Liver (tissue), 9 donors: ENCODE measurements around the gene FAM163A. TPM values are rescaled to one million over a fixed set of nuclear protein-coding genes. Genes with fewer than 3 reads are reported as not detected.
A peak's percentile ranks its signal among the peaks of the same experiment; 100 is the strongest.
"Not testable (repeated sequence)": the region's sequence is repeated elsewhere in the genome, so short reads cannot be mapped to it uniquely, and the experiment has no call there.

Experiments
- DNase-seq: peaks from one replicate; pipeline ENCODE4 v3.0.0-alpha.2; 2017; ENCODE audit warnings: low spot score
- H3K27ac ChIP-seq, 2 donors: one replicate each; pipeline ENCODE4 v1.7.0; 2013; ENCODE audit warnings: inconsistent platforms in 2 of 2, low read length in 2 of 2, control low read depth in 1 of 2, low read depth in 1 of 2, mild to moderate bottlenecking in 1 of 2
- H3K27me3 ChIP-seq, 4 donors: one replicate each; pipeline versions ENCODE4 v1.6.1 to v1.7.0; 2013; ENCODE audit warnings: low read length in 3 of 4, inconsistent platforms in 1 of 4, mild to moderate bottlenecking in 1 of 4, moderate library complexity in 1 of 4; ENCODE audit not compliant: control insufficient read depth in 4 of 4, insufficient read depth in 4 of 4
- H3K36me3 ChIP-seq, 4 donors: one replicate each; pipeline versions ENCODE4 v1.6.1 to v1.7.0; 2013; ENCODE audit warnings: low read length in 3 of 4, mild to moderate bottlenecking in 3 of 4, low read depth in 1 of 4, moderate library complexity in 1 of 4; ENCODE audit not compliant: control insufficient read depth in 4 of 4, insufficient read depth in 3 of 4
- H3K4me1 ChIP-seq, 4 donors: one replicate each; pipeline versions ENCODE4 v1.6.1 to v1.7.0; 2013; ENCODE audit warnings: low read length in 3 of 4, mild to moderate bottlenecking in 3 of 4, moderate library complexity in 1 of 4; ENCODE audit not compliant: control insufficient read depth in 4 of 4, insufficient read depth in 4 of 4
- H3K4me3 ChIP-seq, 3 donors: one replicate each; pipeline versions ENCODE4 v1.6.1 to v1.7.0; 2013; ENCODE audit warnings: low read length in 3 of 3, control low read depth in 1 of 3, low read depth in 1 of 3, mild to moderate bottlenecking in 1 of 3
- H3K9ac ChIP-seq, 2 donors: one replicate each; pipeline ENCODE4 v1.7.0; 2013; ENCODE audit warnings: low read length in 2 of 2, mild to moderate bottlenecking in 2 of 2, moderate library complexity in 2 of 2, control low read depth in 1 of 2, low read depth in 1 of 2
- H3K9me3 ChIP-seq, 4 donors: one replicate each; pipeline versions ENCODE4 v1.6.1 to v1.7.0; 2013; ENCODE audit warnings: low read length in 3 of 4; ENCODE audit not compliant: control insufficient read depth in 4 of 4
- ATF3 ChIP-seq: IDR thresholded peaks from 2 replicates; pipeline ENCODE4 v1.6.1; 2016; ENCODE audit warnings: antibody characterized with exemption
- CTCF ChIP-seq: fragments of 150-350 bp; IDR thresholded peaks from 2 replicates; pipeline ENCODE4 v1.5.1; 2017; ENCODE audit warnings: improper control_type of control experiment, low read depth, low read length; ENCODE audit not compliant: missing input control
- EGR1 ChIP-seq, 2 donors: IDR thresholded peaks; 2 replicates each; pipeline ENCODE4 v1.6.1; 2016 to 2018; ENCODE audit warnings: antibody characterized with exemption in 2 of 2, low read depth in 2 of 2
- FOXA1 ChIP-seq: IDR thresholded peaks from 2 replicates; pipeline ENCODE4 v1.6.1; 2016; ENCODE audit warnings: antibody characterized with exemption
- FOXA2 ChIP-seq: IDR thresholded peaks from 2 replicates; pipeline ENCODE4 v1.6.1; 2016; ENCODE audit warnings: antibody characterized with exemption
- GABPA ChIP-seq, 2 donors: IDR thresholded peaks in 1 of 2; conservative IDR thresholded peaks in 1 of 2; 2 replicates each; pipeline ENCODE4 v1.6.1; 2016; ENCODE audit warnings: antibody characterized with exemption in 2 of 2, mild to moderate bottlenecking in 1 of 2, moderate library complexity in 1 of 2
- HNF4A ChIP-seq, 2 donors: conservative IDR thresholded peaks; 2 replicates each; pipeline ENCODE4 v1.6.1; 2016; ENCODE audit warnings: antibody characterized with exemption in 2 of 2, mild to moderate bottlenecking in 2 of 2
- HNF4G ChIP-seq: IDR thresholded peaks from 2 replicates; pipeline ENCODE4 v1.6.1; 2016; ENCODE audit warnings: antibody characterized with exemption
- JUND ChIP-seq, 2 donors: IDR thresholded peaks; 2 replicates each; pipeline ENCODE4 v1.6.1; 2016; ENCODE audit warnings: antibody characterized with exemption in 2 of 2
- MAX ChIP-seq: IDR thresholded peaks from 2 replicates; pipeline ENCODE4 v1.6.1; 2016; ENCODE audit warnings: antibody characterized with exemption
- NR2F2 ChIP-seq: IDR thresholded peaks from 2 replicates; pipeline ENCODE4 v1.6.1; 2016; ENCODE audit warnings: antibody characterized with exemption
- RAD21 ChIP-seq, 2 donors: IDR thresholded peaks; 2 replicates each; pipeline ENCODE4 v1.6.1; 2016; ENCODE audit warnings: antibody characterized with exemption in 2 of 2, mild to moderate bottlenecking in 2 of 2
- REST ChIP-seq: IDR thresholded peaks from 2 replicates; pipeline ENCODE4 v1.6.1; 2016; ENCODE audit warnings: antibody characterized with exemption, mild to moderate bottlenecking
- RXRA ChIP-seq, 2 donors: IDR thresholded peaks; 2 replicates each; pipeline ENCODE4 v1.6.1; 2017 to 2018; ENCODE audit warnings: antibody characterized with exemption in 2 of 2, mild to moderate bottlenecking in 1 of 2
- SP1 ChIP-seq: IDR thresholded peaks from 2 replicates; pipeline ENCODE4 v1.6.1; 2018; ENCODE audit warnings: antibody characterized with exemption, mild to moderate bottlenecking
- TAF1 ChIP-seq: conservative IDR thresholded peaks from 2 replicates; pipeline ENCODE4 v1.6.1; 2016; ENCODE audit warnings: antibody characterized with exemption, mild to moderate bottlenecking
- YY1 ChIP-seq: IDR thresholded peaks from 2 replicates; pipeline ENCODE4 v1.6.1; 2016; ENCODE audit warnings: antibody characterized with exemption, mild to moderate bottlenecking
- ZBTB33 ChIP-seq: IDR thresholded peaks from 2 replicates; pipeline ENCODE4 v1.6.1; 2016; ENCODE audit warnings: antibody characterized with exemption
- WGBS: extraction: QIAGEN DNeasy Blood & Tissue Kit; methylation state at CpG from one replicate; pipeline ENCODE4 v1.1.7; 2013; 5-methylcytosine and 5-hydroxymethylcytosine counted together
- polyA plus RNA-seq, 2 donors: library from polyadenylated mRNA; stranded (reverse) in 1 of 2; unstranded in 1 of 2; fragments of 200-250 nt in 1 of 2; fragments of >200 nt in 1 of 2; fragmentation: Nextera tagmentation in 1 of 2; extraction: Ambion mirVana in 1 of 2; gene quantifications; one replicate each; pipeline versions ENCODE4 v1.2.1 to v1.2.3, GENCODE V29; 2013 to 2015
- total RNA-seq, 2 donors: library from RNA; depleted of rRNA; stranded (reverse); fragments of >200 nt; gene quantifications; one replicate each; pipeline ENCODE4 v1.2.3, GENCODE V29; 2014
- donor health status: healthy.
- donor health status: healthy.
- donor health status: healthy.
- donor health status: healthy.
- donor health status: healthy.

FAM163A gene
- total RNA-seq: not detected
- polyA plus RNA-seq: under 1 TPM in 1 of 2 donors, not detected in 1; 0.07 TPM

- Histone ChIP-seq H3K27ac (no peak within 1 kb of the TSS), H3K4me1 (peaks cover 4 to 17% (median 14%) of the 10 kb centered on the region in 4 donors), H3K36me3 (no peaks in the 10 kb centered on the region), H3K4me3 (peak within 1 kb of the TSS in 1 of 3 donors; percentile 39), H3K27me3 (peaks cover 0 to 8% (median 6%) of the 10 kb centered on the region in 4 donors), H3K9me3 (peaks cover 0 to 3% (median 0%) of the 10 kb centered on the region in 4 donors), H3K9ac (no peak within 1 kb of the TSS)
- no peak for TF ChIP-seq RXRA (IDR thresholded peaks at IDR 0.05)
- TF ChIP-seq SP1: no peak
- no peak for TF ChIP-seq FOXA2
- no peak for TF ChIP-seq NR2F2
- no peak for TF ChIP-seq RAD21 (IDR thresholded peaks at IDR 0.05)
- no peak for TF ChIP-seq FOXA1
- TF ChIP-seq ATF3: no peak
- no peak for TF ChIP-seq ZBTB33
- TF ChIP-seq HNF4A (conservative IDR thresholded peaks at IDR 0.05): no peak
- no peak for TF ChIP-seq REST
- no peak for TF ChIP-seq CTCF
- TF ChIP-seq EGR1 (IDR thresholded peaks at IDR 0.05; ENCODE audit: low read depth in 2 of 2): no peak
- TF ChIP-seq MAX: no peak
- no peak for TF ChIP-seq JUND (IDR thresholded peaks at IDR 0.05)
- no peak for TF ChIP-seq YY1
- TF ChIP-seq GABPA (IDR thresholded peaks at IDR 0.05 in 1 of 2, conservative IDR thresholded peaks at IDR 0.05 in 1 of 2): no peak
- no peak for TF ChIP-seq TAF1
- no peak for TF ChIP-seq HNF4G
- 2% methylated on average over 92 of the region's 92 CpGs for WGBS
- no peak for DNase-seq
These were observed at the start of gene FAM163A for GRCh38 chr1:179742717-179743678. FAM163A (plus strand) TSS chr1:179743291; CDS start chr1:179813098, 69,807 bp downstream.

GRCh38 chr1:179694530-179694929 is 48.6 kb upstream of the FAM163A start:
- H3K9ac ChIP-seq, H3K4me1 ChIP-seq, DNase-seq, H3K9me3 ChIP-seq, H3K27me3 ChIP-seq, H3K4me3 ChIP-seq, H3K27ac ChIP-seq, H3K36me3 ChIP-seq: not testable (repeated sequence)
- WGBS: 53% methylated on average over 6 of the region's 6 CpGs
